HS-27A (cell line): ENCODE data around the gene LUZP4.
"Not testable (repeated sequence)": the region's sequence is repeated elsewhere in the genome, so short reads cannot be mapped to it uniquely, and the experiment has no call there.

ENCODE experiments used
- DNase-seq: peaks from one replicate; pipeline ENCODE4 v3.0.0-alpha.2; 2012; ENCODE audit warnings: low read depth, missing footprints

The LUZP4 gene

DNA sequence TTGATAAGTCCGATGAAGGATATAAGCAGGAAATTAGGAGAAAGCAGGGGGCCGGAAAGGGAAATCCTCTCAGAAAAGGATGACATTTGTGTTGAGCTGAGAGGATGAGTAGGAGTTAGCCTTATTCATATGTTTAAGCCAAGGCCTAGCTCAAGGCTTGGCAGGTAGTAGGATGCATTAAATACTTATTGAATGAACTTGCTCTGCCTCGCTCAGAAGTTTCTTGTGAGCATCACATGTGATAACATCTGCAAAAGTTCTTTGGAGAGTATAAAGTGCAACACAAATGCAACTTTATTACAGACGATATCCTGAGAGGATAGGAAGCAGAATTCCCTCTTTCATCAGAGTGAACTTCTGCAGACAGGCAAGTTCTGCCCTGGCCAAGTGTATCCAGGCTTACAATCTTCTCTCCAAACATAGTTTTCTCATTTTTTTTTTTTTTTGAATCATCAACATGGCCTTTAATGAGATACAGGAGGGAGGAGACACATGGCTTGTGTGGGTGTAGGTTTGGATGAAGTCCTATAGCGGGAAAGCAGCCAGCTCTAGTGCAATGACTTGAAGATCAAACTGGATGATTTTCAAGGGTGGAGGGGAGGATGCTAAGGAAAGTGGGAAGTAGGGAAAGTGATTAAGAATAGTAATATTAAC is 48.1 kb downstream of the LUZP4 start:
- DNase-seq: no peak

DNA sequence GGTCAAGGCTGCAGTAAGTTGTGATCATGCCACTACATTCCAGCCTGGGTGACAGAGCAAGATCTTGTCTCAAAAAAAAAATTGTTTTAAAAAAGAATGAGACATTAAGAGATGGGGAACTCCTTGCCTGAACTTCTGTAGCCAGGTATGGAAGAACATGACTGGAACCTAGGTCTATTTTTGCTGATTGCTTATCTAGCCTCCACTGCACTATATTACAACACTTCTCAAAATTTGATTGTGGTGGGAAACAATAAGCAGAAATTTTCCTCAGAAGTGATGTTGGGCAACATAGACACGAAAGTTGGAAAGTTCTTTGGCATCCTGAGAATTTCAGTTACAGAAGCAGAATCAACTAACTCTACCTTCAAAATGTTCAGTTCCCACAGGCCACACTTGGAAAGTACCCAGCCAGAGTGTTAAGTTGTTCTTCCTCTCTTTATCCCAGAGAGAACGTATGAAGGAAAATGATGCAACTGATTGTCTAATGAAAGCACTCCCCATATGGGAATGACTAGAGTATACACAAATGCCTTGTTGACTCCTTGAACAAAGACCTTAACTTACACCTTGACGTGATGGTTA is 50.0 kb downstream of the LUZP4 start:
- DNase-seq: no peak

DNA sequence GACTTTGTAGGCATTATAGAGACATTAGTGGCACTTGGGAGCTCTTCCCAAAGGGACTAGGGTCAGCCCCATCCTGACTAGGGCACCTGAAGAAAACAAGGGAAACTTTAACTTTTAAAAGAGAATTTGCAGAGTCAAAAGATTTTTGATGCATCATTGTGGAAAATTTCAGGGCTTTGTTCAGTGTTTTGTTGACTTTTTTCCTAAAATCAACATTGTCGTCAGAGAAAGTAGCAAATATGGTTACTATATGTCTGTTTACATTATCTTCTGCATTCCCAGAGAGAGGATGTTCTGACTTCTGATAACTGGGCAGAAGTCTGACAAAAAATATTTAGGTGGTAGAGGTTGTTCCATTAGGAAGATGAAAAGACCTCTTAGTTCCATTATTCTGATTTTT is 51.9 kb downstream of the LUZP4 start:
- DNase-seq: no peak

DNA sequence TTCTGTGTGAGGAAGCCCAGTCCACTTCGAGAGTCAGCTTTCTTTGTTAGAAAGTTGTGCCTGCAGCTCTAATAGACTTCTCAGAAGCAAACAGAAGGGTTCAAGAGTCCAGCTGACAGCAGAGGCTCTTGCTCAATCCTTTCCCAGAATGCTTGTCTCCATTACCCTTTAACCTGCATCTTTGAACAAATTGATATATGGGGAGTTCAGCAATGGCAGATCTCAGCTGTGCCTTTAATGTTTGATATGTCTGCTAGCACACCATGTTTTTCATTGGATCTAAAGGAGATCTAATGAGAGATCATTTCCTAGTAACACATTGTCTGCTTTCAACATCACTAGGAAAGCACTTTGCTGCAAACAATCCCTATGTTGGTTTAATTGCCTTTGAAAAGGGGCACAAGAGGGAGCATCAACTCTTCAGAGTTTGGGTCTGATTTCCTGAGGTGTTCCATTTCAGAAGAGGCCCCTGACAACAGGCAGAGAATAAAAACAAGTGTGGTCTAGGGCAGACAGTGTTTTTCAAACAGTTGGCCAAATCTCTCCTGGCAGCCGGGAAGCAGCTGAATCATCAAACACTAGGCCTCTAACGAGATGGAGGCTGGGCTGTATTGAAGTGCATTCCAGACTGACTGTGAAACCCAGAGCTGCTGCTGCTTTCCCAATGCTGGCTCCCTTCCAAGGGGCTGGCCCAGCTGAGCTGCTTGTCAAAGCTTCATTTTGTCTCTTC is 55.5 kb downstream of the LUZP4 start:
- peak; percentile 84 for DNase-seq

DNA sequence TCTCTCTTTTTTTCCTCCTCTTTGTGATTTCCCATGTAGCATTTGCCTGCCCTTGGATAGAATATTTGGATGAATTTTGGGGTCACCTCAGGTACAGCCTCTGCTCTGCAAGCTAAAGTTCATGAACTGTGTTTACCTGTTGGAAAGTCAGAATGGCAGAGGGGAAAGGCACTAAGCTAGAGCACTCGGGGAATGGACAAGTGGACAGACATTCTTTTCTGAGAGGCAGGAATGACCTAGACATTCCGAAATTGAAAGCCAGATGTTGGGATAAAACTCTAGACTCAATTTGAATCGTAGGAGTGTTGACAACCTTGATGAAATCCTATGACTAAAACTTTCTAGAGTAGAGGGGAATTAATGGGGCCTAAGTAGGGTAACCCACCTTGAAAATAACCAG is 56.1 kb downstream of the LUZP4 start:
- DNase-seq: no peak

DNA sequence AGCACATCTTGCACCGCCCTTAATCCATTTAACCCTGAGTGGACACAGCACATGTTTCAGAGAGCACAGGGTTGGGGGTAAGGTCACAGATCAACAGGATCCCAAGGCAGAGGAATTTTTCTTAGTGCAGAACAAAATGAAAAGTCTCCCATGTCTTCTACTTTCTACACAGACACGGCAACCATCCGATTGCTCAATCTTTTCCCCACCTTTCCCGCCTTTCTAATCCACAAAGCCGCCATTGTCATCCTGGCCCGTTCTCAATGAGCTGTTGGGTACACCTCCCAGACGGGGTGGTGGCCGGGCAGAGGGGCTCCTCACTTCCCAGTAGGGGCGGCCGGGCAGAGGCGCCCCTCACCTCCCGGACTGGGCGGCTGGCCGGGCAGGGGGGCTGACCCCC is 57.2 kb downstream of the LUZP4 start:
- not testable (repeated sequence) for DNase-seq

DNA sequence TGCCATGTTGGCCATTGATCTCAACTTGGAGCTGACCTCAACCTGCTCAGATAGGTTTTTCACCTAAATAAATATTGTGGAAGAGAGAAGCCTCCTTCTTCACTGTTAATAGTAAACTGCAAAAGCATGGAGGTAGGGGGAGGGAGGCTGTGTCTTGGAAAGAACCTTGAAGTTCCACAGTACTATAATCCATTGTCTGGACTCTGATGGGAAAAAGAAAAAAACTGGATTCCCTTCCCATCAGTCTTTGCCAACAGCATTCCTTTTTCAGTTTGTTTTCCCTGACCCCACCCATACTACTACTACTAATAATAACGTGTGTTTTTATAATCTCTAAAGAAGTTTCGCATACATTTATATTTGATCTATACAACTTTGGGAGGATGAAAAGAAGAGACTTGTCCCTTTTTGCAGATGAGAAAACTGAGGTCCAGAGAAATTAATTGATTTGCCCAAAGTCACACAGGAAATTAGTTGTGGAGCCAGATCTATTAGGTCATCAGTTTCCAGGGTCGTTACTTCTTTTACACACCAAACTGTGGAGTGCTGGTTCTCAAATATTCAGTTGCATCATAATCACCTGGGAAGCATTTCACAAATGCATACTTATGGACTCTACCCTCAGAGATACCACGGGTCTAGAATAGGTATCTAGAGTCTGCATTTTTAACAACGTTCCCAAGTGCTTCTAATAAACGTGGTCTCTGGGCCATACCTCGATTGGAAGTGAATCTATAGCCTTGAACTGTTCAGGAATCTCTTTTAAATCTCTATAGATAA is 59.1 kb downstream of the LUZP4 start:
- DNase-seq: no peak

DNA sequence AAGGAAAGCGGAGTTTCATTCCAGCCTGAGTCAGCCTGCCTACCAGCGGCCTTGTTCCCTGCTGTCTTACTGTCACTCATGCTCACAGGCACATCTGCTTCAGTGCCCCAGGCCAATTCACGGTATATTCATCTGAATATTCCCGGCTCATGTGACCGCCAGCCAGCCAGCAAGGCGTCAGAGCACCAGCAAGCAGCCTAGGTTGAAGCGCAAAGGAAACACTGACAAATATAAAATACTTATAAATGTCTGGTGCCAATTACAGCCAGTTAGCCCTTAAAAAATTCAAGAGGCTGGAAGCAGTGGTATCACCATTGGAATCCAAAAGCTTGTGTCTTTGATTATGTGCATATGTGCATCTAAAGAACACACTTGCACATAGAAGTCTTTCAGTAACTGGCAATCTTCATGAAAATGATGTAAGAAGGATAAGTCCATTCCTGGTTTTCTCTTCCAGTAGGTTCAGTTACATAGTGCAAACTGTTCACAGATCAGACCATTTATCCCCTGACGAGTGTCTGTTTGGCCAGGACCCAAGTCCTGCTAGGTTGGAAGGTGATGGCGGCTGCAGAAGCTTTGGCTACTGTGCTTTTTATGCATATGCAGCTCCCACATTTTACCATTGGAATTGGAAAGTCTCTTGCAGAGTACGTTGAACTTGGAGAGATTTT is 61.3 kb downstream of the LUZP4 start:
- DNase-seq: no peak

DNA sequence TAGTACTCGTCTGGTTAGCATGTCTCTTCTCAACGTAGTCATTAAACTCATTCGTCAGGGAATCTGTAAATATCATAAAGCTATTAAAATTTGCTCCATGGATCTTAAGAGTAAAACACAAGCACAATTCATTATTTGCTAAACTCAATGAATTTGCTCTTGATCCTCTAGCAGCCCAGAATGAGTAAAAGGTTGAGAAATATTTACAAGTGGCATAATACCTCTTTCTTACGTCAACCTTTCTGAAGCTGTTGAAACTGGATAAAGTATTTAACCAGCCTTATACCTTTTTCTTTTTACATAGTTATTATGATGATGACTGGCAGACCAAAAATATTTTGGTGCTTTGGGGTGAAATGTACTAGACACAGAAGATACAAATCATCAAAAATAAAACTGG is 66.9 kb downstream of the LUZP4 start:
- DNase-seq: no peak
